ENCODE results near the gene FOXQ1.
"Not testable (repeated sequence)": the region's sequence is repeated elsewhere in the genome, so short reads cannot be mapped to it uniquely, and the experiment has no call there.

The FOXQ1 gene

DNA sequence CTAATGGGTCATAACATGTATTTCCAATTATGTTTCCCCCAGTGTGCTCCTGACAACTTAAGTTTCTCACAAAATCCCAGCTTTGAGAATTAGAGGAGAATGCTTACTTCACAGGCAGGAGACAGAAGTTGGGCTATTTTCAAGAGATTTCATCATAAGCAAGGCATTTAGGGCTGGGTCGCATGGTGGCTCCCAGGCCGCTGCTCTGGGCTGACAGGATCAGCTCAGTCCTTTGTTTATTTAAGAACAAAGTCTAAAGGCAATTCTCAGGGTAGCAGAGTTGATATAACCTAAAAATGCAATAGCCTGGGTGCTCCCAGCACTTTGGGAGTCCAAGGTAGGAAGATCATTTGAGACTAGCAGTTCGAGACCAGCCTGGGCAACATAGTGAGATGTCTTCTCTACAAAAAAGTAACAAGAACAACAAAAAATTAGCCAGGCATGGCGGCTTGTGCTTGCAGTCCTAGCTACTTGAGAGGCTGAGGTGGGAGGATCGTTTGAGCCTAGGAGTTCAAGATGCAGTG, 10.9 kb downstream of the FOXQ1 start:
- no peak for DNase-seq

GRCh38 chr6:1324936-1325335, 13.0 kb downstream of the FOXQ1 start:
- no peak for DNase-seq

DNA sequence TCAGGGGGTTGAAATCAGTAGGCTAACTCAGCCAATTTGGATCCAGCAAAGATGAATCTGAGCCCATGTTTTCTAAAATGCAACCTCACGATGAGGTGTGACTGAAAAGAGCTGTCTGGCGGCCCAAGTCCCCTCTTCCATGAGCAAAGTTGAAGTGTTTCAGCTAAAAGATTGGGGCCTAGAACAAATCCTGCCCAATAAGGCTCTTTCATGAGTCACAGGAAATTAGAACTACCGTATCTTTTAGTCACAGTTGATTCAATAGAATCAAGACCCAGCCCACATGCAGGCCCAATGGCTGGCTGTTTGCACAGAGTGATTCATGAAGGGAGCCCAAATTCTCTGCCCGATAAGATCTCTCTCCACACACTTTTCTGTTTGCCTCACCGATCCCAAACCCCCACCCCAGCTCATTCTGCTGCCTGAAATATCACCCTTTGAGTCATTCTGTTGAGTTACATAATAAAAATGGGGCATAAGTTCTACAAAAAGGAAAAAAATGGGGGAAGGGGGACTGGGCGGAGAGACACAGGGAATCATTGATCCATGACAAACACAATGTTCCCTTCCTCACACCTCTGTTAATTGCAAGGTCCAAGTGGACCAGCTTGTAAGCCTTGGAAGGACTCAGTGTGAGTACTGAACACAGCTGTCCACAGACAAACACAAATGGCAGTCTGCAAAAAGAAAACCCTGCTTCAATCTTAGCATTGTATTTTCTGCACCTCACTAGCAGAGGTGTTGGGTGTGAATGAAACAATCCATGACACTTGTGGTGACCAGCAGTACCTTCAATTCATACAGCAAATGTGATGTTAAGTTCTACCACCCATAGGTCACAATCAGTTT, 13.8 kb downstream of the FOXQ1 start:
- no peak for DNase-seq

DNA sequence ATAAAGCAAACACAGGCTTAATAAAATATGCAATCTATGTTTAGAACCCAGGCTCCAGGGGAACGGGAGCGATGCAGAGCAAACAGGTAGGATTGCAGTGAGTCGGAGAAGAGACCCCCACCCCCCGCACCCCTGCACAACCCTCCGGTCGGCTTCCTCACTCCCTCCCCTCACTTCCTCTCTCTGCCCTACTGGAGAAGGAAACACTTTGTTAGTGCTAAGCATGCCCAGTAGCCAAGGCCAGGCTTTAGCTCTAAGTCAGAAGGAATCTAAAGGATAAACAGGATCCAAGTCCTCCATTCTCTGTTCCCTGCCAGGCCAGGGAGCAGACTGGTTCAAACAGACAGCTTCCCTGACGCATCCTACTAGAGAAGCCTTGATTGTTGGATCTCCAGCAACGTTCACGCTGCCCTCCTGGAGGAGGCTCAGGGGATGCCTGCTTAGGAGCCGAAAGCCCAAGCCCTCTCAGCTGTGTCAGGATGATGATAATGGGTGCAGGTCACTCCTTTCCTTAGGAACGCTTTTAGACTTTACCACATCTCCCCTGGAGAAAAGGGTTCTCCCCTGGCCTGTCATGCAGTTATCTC, 14.7 kb downstream of the FOXQ1 start:
- no peak for DNase-seq

DNA sequence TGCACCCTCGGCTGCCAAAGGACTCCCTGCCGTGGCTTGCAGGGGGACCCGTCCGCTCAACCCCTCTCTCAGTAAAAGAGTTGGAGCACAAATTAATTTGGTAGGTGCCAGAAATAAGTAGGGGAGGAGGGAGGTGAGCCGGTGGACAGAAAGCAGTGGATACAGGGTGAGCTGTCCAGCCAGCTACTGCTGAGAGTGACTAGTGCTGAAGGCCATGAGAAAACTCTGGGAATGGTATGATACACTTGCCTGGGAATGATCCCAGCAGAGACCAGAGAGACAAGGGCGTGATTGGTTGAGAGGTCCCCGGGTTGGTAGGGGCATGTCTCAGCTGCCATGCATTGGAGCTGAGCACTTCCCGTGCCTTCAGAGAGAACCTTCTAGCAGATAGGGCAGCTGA, 15.7 kb downstream of the FOXQ1 start:
- no peak for DNase-seq

GRCh38 chr6:1328129-1328800, 16.4 kb downstream of the FOXQ1 start:
- no peak for DNase-seq

DNA sequence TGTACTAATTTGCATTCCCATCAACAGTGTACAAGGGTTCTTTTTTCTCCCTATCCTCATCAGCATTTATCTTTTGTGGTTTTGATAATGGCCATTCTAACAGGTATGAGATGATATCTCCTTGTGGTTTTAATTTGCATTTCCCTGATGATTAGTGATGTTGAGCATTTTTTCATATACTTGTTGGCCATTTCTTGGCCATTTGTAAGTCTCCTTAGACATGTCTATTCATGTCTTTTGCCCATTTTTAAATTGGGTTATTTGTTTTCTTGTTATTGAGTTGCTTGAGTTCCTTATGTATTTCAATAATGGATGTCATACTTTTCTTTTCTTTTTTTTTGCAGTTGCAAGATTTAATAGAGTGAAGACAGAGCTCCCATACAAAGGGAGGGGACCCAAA, 17.8 kb downstream of the FOXQ1 start:
- no peak for DNase-seq

DNA sequence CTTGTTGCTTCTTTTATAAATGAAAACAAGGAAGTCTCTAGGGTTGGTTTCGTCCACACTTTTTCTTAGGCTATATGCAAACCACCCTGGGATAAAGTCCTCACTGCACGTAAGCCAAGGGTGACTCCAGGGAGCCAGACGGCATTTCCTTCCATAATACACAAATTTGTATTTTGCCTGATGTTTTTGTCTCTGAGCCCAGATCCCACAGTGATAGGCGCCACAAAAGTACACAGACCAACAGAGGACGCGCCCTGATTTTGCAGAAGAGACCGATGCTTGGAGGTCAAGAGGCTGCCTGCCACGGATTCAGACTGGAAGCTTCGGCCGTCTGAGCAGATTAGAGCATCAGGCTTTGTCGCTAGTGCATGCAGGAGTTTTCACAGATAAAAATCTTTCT, 22.8 kb downstream of the FOXQ1 start:
- DNase-seq: no peak

GRCh38 chr6:1335367-1336037, 23.6 kb downstream of the FOXQ1 start:
- DNase-seq: no peak

GRCh38 chr6:1336246-1336843, 24.4 kb downstream of the FOXQ1 start:
- no peak for DNase-seq

DNA sequence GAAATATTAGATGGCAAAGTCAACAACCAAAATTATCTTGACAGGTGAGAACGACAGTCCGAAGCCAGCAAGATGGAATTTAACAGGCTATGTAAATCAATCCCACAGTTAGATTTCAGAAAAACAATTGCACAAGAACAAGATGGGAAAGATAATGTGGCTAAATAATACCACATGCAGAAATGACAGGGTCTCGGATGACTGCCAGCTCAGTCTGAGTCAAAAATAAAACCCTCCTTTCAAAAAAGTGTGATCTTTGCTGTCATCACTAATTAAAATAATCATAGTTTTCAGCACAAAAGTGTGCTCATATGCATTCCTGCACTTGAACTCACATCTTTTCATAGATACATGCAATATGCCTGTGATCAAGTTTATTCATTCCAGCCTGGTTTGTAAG, 25.9 kb downstream of the FOXQ1 start:
- no peak for DNase-seq

- no peak for DNase-seq
Measured at GRCh38 chr6:1346101-1346500, 34.2 kb downstream of the FOXQ1 start.

DNA sequence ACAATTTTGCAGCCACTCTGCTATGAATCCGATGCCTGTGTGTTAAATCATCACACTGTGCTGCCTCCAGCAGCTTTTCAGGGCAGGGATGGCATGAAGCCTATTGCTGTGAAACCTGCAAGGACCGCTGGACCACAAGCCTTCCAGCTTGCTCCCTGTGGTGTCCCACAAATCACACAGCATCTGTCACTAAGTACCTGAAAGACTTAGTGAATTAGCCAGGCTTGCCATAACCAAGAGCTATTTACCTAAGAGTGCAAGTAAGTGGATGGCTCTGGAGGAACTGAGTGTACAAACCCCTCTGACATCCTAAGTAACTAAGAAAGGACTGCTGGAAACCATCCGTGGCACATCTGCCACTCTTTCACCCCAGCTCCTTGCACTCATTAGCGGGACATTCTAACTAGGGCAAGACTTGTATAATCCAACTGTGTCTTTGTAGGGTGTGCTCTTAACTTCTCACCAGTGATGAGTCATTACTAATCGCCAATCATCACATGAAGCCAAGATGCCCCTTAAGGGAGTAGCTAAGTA, 34.7 kb downstream of the FOXQ1 start:
- DNase-seq: no peak

- no peak for DNase-seq
Measured at GRCh38 chr6:1347161-1347560, 35.3 kb downstream of the FOXQ1 start.

DNA sequence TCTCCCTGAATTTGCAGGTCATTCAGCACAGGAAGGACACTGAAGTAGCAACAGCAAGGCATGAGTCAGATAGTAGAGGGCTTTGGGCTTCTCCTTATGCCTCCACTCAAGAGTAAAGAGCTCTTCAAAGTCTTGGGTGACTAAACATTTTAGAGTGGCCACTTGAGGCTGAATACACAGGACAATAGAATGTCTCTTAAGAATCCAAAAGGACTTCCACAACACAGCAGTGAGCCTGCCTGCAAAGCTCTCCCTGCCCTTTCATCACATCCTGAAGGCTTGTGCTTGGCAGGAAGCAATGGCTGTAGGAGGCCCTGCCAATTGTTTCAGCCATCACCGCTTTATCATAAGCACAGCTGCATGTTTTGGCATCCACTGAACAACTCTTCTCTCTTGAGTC, 36.8 kb downstream of the FOXQ1 start:
- DNase-seq: no peak

DNA sequence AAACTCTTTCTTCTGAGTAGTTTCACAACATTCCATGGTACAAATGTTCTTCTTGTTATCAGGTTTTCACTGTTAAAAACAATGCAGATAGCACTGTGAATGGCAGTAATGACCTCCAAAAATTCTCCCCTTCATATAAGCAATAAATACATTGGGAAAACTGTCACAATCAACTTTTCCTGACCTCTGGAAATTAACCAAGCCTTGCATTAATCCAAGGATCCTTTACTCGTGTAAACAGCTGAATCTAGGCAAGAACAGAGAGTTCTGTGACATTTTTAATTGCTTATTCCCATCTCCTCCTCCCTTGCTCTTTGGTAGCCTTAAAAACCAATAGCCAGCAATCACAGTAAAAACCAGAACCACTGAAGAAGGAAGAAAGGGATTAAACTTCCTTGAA, 37.8 kb downstream of the FOXQ1 start:
- no peak for DNase-seq

DNA sequence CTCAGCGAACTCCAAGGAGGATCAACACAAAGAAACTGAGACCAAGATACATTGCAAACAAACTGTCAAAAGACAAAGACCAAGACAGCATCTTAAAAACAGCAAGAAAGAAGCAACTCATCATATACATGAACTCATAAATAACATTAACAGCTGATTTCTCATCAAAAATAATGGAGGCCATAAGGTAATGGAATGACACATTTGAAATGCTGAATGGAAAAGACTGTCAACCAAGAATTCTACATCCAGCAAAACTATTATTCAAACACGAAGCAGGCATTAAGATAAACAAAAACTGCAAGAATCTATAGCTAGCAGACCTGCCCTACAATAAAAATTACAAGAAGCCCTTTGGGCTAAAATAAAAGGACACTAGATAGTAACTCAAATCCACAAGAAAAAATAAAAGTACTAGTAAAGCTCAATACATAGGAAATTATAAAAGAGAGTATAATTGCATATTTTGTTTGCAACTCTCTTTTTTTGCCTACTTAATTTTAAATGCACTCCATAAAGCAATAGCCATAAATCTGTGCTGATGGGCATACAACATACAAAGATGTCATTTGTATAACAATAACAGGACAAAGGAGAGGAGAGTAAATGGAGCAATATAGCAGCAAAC, 39.6 kb downstream of the FOXQ1 start:
- no peak for DNase-seq

DNA sequence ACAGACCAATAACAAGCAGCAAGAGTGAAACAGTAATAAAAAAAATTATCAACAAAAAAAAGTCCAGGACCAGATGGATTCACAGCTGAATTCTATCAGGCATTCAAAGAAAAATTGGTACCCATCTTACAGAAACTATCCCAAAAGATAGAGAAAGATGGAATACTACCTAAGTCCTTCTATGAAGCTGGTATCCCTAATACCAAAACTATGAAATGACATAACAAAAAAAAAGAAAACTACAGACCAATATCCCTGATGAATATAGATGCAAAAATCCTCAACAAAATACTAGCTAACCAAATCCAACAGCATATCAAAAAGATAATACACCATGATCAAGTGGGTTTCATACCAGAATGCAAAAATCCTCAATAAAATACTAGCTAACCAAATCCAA, 43.2 kb downstream of the FOXQ1 start:
- not testable (repeated sequence) for DNase-seq

- not testable (repeated sequence) for DNase-seq
Measured at GRCh38 chr6:1361717-1362116, 49.8 kb downstream of the FOXQ1 start.

DNA sequence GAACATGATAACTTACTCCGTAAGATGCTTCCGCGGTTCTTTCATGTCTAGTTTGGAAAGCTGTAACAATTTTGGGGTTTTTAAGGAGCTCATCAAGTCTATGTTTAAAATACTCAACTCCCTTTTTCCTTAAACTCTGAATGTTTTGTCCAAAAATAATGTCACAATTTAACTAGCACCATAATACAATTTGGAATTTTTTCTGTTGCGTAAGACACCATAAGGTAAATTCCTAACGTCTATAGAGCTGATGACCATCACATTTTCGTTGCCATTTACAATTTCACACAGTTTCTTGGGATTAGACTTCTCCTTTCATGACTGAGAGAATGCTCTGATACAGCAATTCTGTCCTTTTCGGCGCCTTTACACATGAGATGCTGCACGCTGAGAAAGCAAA, 50.7 kb downstream of the FOXQ1 start:
- DNase-seq: no peak

DNA sequence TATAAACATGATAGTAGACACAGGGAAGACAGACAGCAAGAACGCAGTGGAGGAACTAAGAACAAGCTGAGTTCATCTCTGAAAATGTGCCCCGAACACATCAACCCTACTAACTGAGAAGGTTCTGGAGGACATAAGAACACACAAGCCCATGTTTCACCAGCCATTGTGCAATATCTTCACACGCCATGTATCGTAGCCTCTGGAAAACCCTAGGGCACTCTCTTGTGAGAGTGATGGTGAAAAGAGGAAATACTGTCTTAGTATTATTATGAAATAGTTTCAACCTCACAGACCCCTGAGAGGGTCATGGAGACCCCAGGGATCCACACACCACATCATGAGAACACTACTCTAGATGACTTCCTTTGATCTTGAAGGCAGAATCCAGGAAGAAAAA, 51.4 kb downstream of the FOXQ1 start:
- no peak for DNase-seq

Measured in CD4-positive, alpha-beta T cell treated with Interleukin-15 for 1 hour (primary cell).